Keratinocyte (primary cell): Measurements from ENCODE around the gene SCUBE2.

Experiments used
- CTCF ChIP-seq, 3 experiments: IDR thresholded peaks in 1 of 3; conservative IDR thresholded peaks in 1 of 3; optimal IDR thresholded peaks in 1 of 3; 2 replicates in 2 of 3; 3 replicates in 1 of 3; pipeline versions ENCODE3 to v1.5.1; 2011; ENCODE audit warnings: low read length in 3 of 3, mild to moderate bottlenecking in 3 of 3, moderate library complexity in 2 of 3, control low read depth in 1 of 3, inconsistent platforms in 1 of 3; ENCODE audit not compliant: insufficient read depth in 2 of 3; ENCODE audit errors: extremely low read depth in 1 of 3
- EZH2 ChIP-seq: IDR thresholded peaks from one replicate; pipeline ENCODE4 v1.6.1; 2012; ENCODE audit warnings: inconsistent platforms, mild to moderate bottlenecking, low read length, moderate library complexity

GRCh38 chr11:9060700-9061111, 30.7 kb downstream of the SCUBE2 start:
- TF ChIP-seq CTCF (optimal IDR thresholded peaks at IDR 0.05 in 1 of 3, IDR thresholded peaks at IDR 0.05 in 1 of 3, conservative IDR thresholded peaks at IDR 0.05 in 1 of 3; ENCODE audit: extremely low read depth in 1 of 3, insufficient read depth in 2 of 3, low read length in 3 of 3): peak in 2 of 3 experiments; percentile 33 to 39
- TF ChIP-seq EZH2: no peak
